GM12892 (cell line): ENCODE results near the gene SH2D5.

Experiments
- DNase-seq: peaks from one replicate; pipeline ENCODE4 v3.0.0; 2011; ENCODE audit not compliant: insufficient read length
- FAIRE-seq: peaks from 2 replicates; lab custom pipeline; 2011; peaks lifted over from hg19 to GRCh38; lab: Jason Lieb, UNC
- POLR2A ChIP-seq: IDR thresholded peaks from 2 replicates; pipeline ENCODE4 v1.6.1; 2011; ENCODE audit warnings: low read depth, low read length, control low read depth
- POLR2AphosphoS5 ChIP-seq: IDR thresholded peaks from 2 replicates; pipeline ENCODE4 v1.6.1; 2011; ENCODE audit warnings: low read depth, low read length, control low read depth
- TAF1 ChIP-seq: IDR thresholded peaks from 2 replicates; pipeline ENCODE4 v1.6.1; 2011; ENCODE audit warnings: low read depth, mild to moderate bottlenecking, control low read depth, low read length, borderline replicate concordance

SH2D5 gene

GRCh38 chr1:20739225-20739624 lies 6.7 kb upstream of the SH2D5 start:
- no peak for FAIRE-seq

DNA sequence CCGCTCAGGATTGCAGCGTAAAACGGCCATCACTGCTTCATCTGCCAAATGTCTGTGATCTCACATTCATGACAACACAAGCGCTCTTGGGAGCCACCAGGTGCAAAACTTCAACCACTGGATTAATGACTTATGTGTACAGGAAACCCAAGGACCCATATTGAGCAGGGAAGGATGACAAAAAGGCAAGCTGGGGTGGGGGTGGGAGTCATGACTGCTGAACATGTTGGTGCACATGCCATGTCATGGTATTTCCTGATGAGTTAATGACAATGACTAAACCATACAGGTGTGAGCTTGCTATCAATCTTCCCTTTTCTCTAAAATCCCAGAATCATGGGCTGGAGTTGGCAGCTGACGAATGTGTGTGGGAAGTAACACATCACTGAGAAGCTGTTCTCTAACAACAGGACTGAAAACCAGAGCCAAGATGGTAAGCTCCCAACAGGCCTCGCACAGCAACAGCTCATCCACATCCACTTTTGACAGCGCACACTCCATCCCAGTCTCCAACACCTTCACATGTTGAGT lies 3.1 kb upstream of the SH2D5 start:
- FAIRE-seq (no peak), DNase-seq (no peak)
- TF ChIP-seq POLR2AphosphoS5 (no peak), POLR2A (no peak)

More at GRCh38 chr1:20739225-20739624, 6.7 kb upstream of the SH2D5 start:
- DNase-seq, result no peak
- TF ChIP-seq POLR2A, result no peak
- no peak for TF ChIP-seq POLR2AphosphoS5
- no peak for TF ChIP-seq TAF1

- FAIRE-seq, result peak; percentile 36
- no peak for DNase-seq
- TF ChIP-seq TAF1, result no peak
- TF ChIP-seq POLR2AphosphoS5, result no peak
- TF ChIP-seq POLR2A, result no peak
Measured at GRCh38 chr1:20733360-20733975, 965 bp upstream of the SH2D5 start.

DNA sequence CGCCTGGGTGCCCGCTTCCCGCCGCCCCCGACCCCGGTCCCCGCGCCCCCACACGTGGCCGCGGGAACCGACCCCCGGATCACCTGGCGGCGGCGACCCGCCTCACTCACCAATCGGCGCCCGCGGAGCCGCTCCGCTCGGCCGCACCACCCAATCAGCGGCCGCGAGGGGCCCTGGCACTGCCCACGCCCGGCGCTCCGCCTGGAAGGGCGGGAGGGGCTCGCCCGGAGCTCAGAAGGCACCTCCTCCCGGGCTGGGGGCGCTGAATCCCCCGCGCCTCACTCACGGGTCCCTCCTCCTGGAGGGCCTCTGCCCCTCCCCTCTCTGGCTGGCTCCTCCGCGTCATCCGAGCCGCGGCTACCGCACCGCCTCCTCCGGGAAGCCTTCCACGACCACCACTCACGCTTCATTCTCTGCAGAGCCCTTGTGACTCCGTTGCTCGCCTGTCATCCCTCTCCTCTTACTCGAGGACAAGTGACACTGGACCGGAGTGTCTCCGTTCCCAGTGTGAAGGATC lies 374 bp downstream of the SH2D5 start:
- TF ChIP-seq POLR2A, result no peak
- no peak for TF ChIP-seq TAF1
- TF ChIP-seq POLR2AphosphoS5, result no peak
- FAIRE-seq (peak; percentile 64), DNase-seq (peak; percentile 78)

- DNase-seq (no peak), FAIRE-seq (peak; percentile 73)
- TF ChIP-seq POLR2A, result no peak
- TF ChIP-seq TAF1, result no peak
- TF ChIP-seq POLR2AphosphoS5, result no peak
Measured at GRCh38 chr1:20731057-20731991, 1.2 kb downstream of the SH2D5 start.

GRCh38 chr1:20730690-20731056 lies 1.8 kb downstream of the SH2D5 start:
- DNase-seq, result no peak
- FAIRE-seq, result no peak
- TF ChIP-seq TAF1 (no peak), POLR2A (no peak), POLR2AphosphoS5 (no peak)

DNA sequence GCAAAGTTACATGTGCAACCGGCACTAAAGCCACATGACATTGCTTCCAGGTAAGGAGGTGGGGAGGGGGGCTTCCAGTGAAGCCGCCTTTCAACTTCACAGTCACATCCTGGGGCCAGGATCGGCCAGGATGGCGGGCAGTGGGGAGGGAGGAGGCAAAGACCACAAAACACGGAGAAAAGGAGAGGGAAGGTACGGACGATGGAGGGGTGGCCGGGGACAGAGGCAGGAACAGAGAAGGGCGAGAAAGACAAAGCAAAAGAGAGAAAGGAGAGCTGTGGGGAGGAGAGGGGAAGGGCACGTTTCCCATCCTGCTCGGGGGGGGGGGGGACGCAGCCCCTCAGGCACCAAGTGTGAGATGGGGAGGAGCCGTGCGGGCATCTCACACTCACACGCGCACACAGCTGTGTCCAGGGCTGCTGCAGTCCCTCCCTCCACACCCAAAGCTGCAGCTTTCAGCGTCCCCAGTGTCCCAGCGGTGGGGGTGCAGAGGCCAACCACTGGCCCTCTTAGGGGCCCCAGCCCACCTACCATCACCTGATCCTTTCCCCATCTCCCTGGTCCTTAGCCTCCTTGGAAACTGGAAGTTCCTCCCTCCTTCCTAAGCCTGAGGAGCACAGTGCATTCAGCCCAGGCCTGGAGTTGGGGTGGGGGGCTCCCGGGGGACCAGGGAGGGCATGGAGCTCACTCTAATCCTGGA lies 2.4 kb downstream of the SH2D5 start:
- TF ChIP-seq POLR2AphosphoS5 (no peak), TAF1 (no peak), POLR2A (no peak)
- no peak for FAIRE-seq

DNA sequence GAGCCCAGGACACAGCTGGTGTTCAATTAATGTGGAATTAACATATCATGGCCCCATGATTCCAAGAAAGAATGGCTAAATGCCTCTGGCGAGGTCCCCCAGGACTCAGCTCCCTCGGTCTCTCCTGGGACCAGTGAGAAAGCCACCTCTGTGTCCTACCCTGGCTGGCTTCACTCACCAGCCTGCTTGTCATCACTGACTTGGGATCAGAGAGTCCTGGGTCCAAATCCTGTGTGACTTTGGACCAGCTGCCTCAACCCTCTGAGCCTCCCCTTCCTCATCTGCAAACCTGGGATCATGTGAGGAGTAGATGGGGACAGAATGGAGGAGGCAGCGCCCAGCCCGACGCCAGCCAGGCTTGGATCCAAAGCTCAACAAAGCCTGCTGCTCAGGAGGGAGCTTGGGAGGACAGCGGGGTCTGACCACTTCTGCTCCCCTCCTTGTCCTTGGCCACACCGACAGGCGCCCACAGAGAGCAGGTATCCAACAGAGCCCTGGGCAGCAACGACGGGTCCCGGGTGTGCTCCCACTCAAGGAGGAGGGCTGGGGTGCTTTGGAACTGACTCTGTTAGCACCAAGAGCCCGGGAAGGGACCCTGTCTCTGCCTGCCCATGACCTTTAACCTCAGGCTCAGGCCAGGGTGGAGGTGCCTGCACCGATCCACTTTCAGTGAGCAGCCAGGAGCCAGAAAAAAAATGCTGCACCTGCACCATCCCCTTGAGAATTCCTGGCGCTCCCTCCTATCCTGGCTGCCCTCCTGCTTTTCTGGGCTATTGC lies 3.2 kb downstream of the SH2D5 start:
- TF ChIP-seq TAF1 (no peak), POLR2A (no peak), POLR2AphosphoS5 (no peak)
- FAIRE-seq, result no peak
- no peak for DNase-seq

More for the DNA sequence above, 2.4 kb downstream of the SH2D5 start:
- no peak for DNase-seq

DNA sequence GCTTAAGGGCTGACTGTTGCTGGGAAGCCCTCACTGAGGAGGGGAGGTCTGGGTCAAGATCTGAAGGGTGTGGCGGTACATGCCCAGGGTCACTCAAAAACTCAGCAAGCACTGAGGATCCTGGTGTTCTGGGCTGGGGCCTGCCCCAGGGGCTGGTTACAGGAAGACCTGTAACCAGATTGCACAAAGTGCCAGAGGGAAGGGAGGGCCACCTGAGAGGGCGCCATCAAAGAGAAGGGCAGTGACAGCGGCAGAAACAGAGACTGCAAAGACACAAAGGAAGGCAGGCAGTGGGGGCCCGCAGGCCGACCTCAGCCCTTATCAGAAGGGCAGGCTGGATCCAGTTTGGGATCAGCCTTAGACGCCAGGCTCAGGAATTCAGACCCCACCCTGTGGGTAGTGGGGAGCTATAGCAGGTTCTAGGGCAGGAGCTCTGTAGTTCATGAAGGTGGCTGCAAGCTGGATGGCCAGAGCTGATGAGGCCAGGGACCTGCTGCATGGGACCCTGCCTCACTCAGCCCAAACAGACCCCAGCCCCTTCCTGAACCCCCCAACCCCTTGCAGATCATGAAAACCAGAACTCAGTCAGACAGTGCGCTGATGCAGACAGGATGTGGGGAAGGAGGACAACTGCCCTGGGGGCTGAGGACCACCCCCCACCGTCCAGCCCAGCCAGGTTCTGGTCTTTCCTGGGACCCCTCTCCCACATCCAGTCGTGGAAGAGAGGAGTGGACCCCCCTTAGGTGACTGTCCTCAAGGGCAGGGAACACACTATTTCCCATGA lies 3.9 kb downstream of the SH2D5 start:
- no peak for DNase-seq
- TF ChIP-seq POLR2A (no peak), TAF1 (no peak), POLR2AphosphoS5 (no peak)
- FAIRE-seq, result no peak

DNA sequence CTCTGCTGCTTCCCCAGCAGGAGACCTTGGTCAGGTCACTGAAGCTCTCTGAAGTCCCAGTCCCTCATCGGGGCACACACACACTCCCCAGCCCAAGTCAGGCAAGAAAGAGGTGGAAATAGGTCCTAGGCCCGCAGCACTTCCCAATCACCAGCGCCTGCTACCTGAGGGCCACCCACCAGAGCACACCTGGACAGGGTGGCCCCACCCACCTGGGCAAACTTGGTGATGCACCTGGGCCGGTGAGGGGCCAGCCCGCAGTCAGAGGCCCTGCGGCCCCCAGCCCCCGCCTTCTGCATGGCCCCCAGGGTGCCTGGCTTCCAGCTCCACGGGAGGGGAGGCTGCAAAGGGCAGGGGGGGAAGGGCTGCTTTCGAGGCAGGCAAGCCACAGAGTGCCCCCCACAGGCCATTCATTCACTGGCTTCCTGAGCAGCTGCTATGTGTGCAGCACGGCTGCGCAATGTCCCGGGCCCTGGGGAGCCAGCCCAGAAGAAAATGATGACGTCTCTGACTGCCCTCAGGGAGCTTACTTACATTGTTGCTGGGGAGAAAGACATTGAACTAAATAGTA lies 4.7 kb downstream of the SH2D5 start:
- DNase-seq (no peak), FAIRE-seq (no peak)
- TF ChIP-seq TAF1 (no peak), POLR2A (no peak), POLR2AphosphoS5 (no peak)
